Measurements from ENCODE around the gene VPS37C.

VPS37C gene

GRCh38 chr11:61131586-61131985 lies 29.6 kb downstream of the VPS37C start:
- DNase-seq: no peak

- DNase-seq: no peak
These were observed 30.0 kb downstream of the VPS37C start for GRCh38 chr11:61131186-61131585.

GRCh38 chr11:61129639-61130523 lies 31.3 kb downstream of the VPS37C start:
- DNase-seq: no peak

DNA sequence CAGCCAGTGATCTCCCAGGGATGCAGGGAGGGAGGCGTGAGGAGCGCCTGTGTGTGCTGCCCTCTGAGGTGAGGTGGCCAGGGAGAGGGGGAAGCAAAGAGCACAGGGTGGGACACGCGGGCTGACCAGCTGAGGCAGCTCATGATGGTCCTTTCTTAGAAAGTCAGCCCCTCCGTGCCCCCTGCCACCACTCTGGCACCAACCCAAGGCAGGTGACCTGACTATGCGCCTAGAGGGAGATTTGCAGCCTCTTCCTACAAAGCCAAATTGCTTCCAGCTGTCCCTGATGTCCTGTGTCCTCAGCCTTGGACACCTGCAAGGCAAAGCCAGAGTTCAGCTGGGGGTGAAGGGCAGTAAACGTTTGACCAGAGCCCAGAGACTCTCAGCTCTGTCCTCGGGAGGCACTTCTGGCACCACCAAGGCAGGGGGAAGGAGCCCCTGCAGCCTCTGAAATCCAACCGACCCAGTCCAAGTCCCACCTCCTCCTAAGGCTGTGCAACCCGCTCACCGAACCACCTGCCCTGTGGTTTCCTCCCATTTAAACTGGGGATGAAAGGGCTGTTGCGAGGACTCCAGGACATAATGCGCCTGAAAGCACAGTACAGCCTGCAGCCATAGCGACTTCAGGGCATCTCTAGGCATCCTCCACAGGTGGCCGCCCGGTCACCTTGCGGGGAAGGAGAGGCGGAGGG lies 32.1 kb downstream of the VPS37C start:
- no peak for DNase-seq

DNA sequence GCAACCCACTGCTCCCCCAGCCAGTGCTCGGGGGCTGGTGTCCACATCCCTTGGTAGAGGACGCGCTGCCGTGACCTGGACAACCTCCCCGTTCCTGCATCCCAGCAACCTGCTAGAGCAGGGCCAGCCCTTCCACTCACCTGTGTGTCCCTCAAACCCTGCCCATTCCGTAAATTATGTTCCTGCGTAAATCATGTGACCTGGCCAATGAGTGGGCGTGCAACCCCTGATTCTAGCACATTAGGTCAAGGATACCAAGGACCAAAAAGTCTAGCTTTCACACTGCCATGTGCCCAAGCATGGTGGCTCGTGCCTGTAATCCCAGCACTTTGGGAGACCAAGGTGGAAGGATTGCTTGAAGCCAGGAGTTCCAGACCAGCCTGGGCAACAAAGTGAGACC lies 33.2 kb downstream of the VPS37C start:
- DNase-seq: no peak

GRCh38 chr11:61126256-61126655 lies 35.0 kb downstream of the VPS37C start:
- DNase-seq: no peak

- DNase-seq: no peak
These were observed 35.9 kb downstream of the VPS37C start for GRCh38 chr11:61125310-61125684.

GRCh38 chr11:61124574-61125309 lies 36.5 kb downstream of the VPS37C start:
- DNase-seq: no peak

DNA sequence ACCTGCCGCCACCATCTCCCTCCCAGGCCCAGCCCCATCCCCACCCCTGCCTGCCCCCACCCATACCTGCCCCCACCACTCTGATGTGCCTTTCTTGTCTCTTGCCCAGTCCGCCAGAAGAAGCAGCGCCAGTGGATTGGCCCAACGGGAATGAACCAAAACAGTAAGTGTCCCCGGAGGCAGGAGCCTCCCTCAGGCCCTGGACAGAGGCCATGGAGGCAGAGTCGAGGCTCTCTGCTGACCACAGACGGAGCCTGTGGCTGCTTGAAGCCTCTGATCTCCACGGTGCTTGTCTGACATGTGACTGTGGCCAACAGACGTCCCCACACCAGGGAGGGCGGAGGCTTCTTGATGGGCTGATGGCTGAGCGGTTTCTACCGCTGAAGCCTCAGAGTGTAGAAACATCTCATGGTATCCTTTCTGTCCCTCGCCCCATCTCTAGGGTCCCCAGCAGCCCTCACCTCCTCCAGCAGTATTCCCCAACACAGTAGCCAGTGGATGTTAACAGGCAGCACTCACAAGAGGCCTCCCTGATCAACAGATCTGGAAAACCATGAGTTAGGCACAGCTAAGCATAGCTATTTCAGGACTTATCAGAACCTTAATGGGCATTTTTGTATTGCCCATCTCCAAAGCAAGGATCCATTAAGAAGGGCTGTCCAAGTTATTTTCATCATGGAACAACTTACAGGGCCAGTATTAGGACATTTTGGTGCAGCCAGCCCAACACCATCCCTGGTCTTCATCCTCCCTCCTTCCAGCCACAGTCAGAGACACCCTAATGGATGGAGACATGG lies 37.3 kb downstream of the VPS37C start:
- DNase-seq: no peak

DNA sequence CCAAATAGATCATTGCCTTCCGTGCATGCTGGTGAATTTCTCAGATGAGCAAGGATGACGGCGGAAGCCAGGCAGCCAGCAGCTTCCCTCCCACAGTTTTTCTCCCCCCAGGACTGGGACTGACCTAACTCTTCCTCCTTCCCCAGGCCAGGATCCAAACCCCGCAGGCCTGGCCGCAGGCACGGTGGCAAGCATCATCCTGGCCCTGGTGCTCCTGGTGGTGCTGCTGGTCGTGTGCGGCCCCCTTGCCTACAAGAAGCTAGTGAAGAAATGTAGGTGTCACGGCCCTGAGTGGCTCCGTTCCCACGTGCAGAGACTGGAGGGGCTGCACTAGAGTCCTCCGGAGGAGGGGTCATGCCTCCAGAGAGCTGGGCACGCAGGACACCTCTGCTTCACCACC lies 38.5 kb downstream of the VPS37C start:
- no peak for DNase-seq

- no peak for DNase-seq
These were observed 39.3 kb downstream of the VPS37C start for GRCh38 chr11:61121917-61122316.

DNA sequence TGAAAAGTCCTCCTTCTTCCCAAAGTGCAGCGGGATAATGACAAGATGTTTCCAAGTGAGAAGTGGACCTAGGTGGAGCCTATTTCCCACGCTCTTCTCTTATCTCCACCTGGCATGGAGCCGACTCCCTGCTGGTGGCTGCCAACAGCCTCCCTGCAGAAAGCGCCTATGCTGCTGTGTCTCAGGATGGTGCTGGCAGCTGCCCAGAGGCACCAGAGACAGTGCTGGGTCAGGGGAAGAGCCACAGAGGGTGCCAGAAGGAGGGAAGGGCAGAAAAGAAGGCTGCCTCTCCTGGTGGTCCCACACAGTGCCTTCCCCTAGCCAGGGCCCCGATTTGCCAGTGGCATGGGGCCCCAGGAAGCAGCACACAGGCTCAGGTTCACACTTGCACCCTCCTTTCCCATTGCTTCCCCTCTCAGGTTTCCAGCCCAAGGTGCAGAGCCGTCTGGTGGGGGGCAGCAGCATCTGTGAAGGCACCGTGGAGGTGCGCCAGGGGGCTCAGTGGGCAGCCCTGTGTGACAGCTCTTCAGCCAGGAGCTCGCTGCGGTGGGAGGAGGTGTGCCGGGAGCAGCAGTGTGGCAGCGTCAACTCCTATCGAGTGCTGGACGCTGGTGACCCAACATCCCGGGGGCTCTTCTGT lies 39.9 kb downstream of the VPS37C start:
- DNase-seq: no peak

DNA sequence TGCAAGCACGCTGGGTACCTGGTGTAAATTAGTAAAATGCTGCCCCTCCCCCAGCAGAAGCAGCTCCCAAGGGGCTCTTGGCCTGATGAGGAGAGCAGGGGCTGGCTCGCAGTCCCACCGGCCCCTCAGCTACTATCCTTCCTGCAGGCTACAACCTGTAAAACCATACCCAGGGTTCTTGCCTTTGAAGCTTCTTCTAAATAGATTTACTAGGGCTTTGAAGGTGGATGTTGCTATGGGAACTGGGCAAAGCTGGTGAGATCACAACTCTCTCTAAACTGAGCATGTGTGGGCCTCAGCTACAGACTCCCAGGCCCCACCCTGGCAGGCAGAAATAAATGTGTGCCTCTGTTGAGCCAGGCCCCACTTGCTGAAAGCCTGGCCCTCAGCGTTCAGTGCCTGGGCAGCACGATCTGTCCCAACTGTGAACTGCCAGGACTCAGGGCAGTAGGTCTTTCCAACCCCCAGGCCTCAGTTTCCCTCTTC lies 40.5 kb downstream of the VPS37C start:
- no peak for DNase-seq

- no peak for DNase-seq
These were observed 41.0 kb downstream of the VPS37C start for GRCh38 chr11:61120099-61120705.

- no peak for DNase-seq
These were observed 41.7 kb downstream of the VPS37C start for GRCh38 chr11:61119571-61119970.

DNA sequence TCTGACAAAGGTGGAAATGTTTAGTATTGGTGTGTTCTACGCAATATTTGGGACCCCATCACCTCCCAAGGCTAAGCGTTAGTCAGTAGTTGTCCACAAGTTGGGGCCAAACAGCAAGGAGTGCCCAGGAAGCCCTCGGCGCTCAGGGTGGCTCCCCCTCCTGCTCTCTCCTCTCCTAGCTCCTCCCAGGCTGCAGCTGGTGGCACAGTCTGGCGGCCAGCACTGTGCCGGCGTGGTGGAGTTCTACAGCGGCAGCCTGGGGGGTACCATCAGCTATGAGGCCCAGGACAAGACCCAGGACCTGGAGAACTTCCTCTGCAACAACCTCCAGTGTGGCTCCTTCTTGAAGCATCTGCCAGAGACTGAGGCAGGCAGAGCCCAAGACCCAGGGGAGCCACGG lies 42.2 kb downstream of the VPS37C start:
- DNase-seq: no peak

DNA sequence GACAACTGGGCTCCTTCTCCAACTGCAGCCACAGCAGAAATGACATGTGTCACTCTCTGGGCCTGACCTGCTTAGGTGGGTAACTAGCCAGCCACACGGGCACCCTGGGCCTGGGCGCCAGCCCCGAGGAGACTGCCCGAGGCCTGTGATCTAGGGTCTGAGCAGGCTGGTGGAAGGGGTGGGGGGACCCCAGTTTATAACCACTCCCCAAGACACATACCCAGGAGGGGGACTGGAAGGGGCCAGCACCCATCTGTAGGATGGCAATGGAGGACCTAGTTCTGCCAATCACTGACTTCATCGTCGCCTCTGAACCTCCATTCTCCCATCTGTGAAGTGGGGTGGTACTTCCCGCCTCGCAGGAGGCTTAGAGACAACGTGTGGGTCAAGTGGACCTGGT lies 42.8 kb downstream of the VPS37C start:
- no peak for DNase-seq

- no peak for DNase-seq
These were observed 43.2 kb downstream of the VPS37C start for GRCh38 chr11:61118004-61118403.

DNA sequence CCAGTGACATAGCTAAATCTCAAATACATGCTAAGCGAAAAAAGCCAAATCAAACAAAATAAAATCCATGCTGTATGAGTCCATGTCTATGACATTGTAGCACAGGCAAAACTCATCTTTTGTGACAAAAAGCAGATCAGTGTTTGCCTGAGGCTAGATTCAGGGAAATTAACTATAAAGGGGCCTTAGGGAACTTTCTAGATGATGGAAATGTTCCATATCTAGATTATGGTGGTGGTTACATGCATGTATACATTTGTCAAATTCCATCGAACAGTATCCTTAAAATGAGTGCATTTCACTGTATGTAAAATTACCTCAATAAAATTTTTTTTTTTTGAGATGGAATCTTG lies 44.1 kb downstream of the VPS37C start:
- no peak for DNase-seq

DNA sequence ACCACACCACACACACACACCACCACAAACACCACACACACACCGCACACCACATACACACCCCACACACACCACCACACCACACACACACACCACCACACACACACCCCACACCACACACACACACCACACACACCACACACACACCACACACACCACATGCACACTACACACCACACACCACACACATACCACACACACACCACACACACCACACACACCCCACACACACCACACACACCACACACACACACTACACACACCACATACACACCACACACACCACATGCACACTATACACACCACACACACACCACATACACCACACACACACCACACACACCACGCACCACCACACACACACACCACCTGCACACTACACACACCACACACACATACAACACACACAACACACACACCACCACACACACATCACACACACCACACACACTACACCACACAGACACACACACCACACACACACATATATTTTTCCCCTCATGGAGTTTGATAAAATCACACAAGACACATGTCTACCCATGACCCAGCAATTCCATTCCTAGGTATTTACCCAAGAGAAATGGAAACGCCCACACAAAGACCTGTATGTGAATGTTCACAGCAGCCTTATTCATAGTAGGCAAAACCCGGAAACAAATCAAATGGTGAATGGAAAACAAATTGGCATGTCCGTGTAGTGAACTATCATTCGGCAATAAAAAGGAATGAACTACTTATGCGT lies 44.6 kb downstream of the VPS37C start:
- no peak for DNase-seq

Measured in NCI-H345 (cell line).